HepG2 (cell line): Measurements from ENCODE around the gene KLF3. TPM values are rescaled to one million over a fixed set of nuclear protein-coding genes. Genes with fewer than 3 reads are reported as not detected.

Experiments
- ATAC-seq: fragments of 200-7000 bp; cut with Tn5 transposase; 3 replicates; pipeline ENCODE4 v1.9.1; 2020; ENCODE audit warnings: mild to moderate bottlenecking, moderate library complexity
- BruUV-seq: library from RNA; stranded (reverse); fragments of 400-500 nt; replicated peaks from 2 replicates; lab custom pipeline; 2021; lab: Mats Ljungman, UMichigan
- CTCF ChIA-PET: fragments of 300-600 bp; formaldehyde crosslinking; extraction: SDS; loops from one replicate; lab custom pipeline; 2021; ENCODE audit warnings: low total read pairs, inconsistent platforms, low intra/inter-chr PET ratio; lab: Yijun Ruan, JAX
- POLR2A ChIA-PET: fragments of 350-600 bp; sonication (Branson Sonifier 250); formaldehyde crosslinking; loops from one replicate; lab custom pipeline; 2020; ENCODE audit warnings: antibody characterized with exemption, inconsistent platforms; lab: Yijun Ruan, JAX
- DNase-seq: peaks from one replicate; pipeline ENCODE4 v3.0.0-alpha.2; 2015; ENCODE audit warnings: low spot score
- FAIRE-seq: peaks from 3 replicates; lab custom pipeline; 2011; peaks lifted over from hg19 to GRCh38; lab: Jason Lieb, UNC
- H2AFZ ChIP-seq: one replicate; pipeline ENCODE4 v1.6.1; 2011; ENCODE audit warnings: low read length, inconsistent platforms
- H3K27ac ChIP-seq: fragments of 300-600 bp; 3 replicates; pipeline ENCODE4 v1.8.0; 2011; ENCODE audit warnings: mixed run types, mild to moderate bottlenecking, mixed read lengths, low read length, inconsistent platforms; ENCODE audit not compliant: insufficient read depth; ENCODE audit errors: extremely low read length
- H3K27me3 ChIP-seq, 2 experiments: fragments of 200-600 bp in 1 of 2; 2 replicates in 1 of 2; 3 replicates in 1 of 2; pipeline versions ENCODE4 v1.6.0 to v1.8.0; 2011; ENCODE audit warnings: low read length in 2 of 2, mild to moderate bottlenecking in 2 of 2, moderate library complexity in 2 of 2, inconsistent platforms in 1 of 2; ENCODE audit not compliant: insufficient read depth in 2 of 2, control insufficient read depth in 1 of 2
- H3K36me3 ChIP-seq, 2 experiments: fragments of 200-600 bp in 1 of 2; replicated peaks in 1 of 2; 2 replicates in 1 of 2; 3 replicates in 1 of 2; pipeline versions ENCODE4 v1.5.1 to v1.8.0; 2011; ENCODE audit warnings: low read length in 2 of 2, inconsistent platforms in 1 of 2; ENCODE audit not compliant: insufficient read depth in 2 of 2, control insufficient read depth in 1 of 2
- H3K4me1 ChIP-seq: 2 replicates; pipeline ENCODE4 v1.5.1; 2012; ENCODE audit warnings: low read length, inconsistent platforms; ENCODE audit not compliant: insufficient read depth
- H3K4me2 ChIP-seq: 2 replicates; pipeline ENCODE4 v1.6.0; 2011; ENCODE audit warnings: low read depth, low read length, inconsistent platforms
- H3K4me3 ChIP-seq, 3 experiments: fragments of 200-600 bp in 1 of 3; sonication (generic), shearing (Covaris generic) in 1 of 3; replicated peaks in 1 of 3; 2 replicates each; pipeline ENCODE4 v1.5.1; 2011 to 2016; ENCODE audit warnings: low read length in 3 of 3, inconsistent platforms in 2 of 3, low read depth in 2 of 3, mild to moderate bottlenecking in 2 of 3, control low read depth in 1 of 3, mixed read lengths in 1 of 3; ENCODE audit not compliant: insufficient read depth in 1 of 3
- H3K79me2 ChIP-seq: one replicate; pipeline ENCODE4 v1.6.1; 2011; ENCODE audit warnings: low read length, inconsistent platforms; ENCODE audit not compliant: insufficient read depth
- H3K9ac ChIP-seq: 2 replicates; pipeline ENCODE4 v1.6.0; 2011; ENCODE audit warnings: mild to moderate bottlenecking, low read depth, low read length, inconsistent platforms; ENCODE audit not compliant: insufficient read depth
- H3K9me3 ChIP-seq: 2 replicates; pipeline ENCODE4 v1.5.1; 2012; ENCODE audit warnings: mild to moderate bottlenecking, low read length
- H4K20me1 ChIP-seq: 2 replicates; pipeline ENCODE4 v1.6.0; 2011; ENCODE audit warnings: inconsistent platforms, mild to moderate bottlenecking, low read length, moderate library complexity; ENCODE audit not compliant: insufficient read depth
- ASH2L ChIP-seq: fragments of 300-600, 200-600 bp; sonication (generic); IDR thresholded peaks from 2 replicates; pipeline ENCODE4 v1.7.0; 2017; ENCODE audit warnings: low read depth, mild to moderate bottlenecking, moderate library complexity, mixed read lengths, low read length; ENCODE audit not compliant: insufficient read length
- NFATC3 ChIP-seq: sonication (generic); formaldehyde crosslinking; IDR thresholded peaks from 2 replicates; pipeline ENCODE4 v1.5.1; 2020; ENCODE audit warnings: mild to moderate bottlenecking, missing genetic modification reagents
- NFE2L1 ChIP-seq: sonication (generic); formaldehyde crosslinking; IDR thresholded peaks from 2 replicates; pipeline ENCODE4 v1.4.0; 2020; ENCODE audit warnings: missing genetic modification reagents, mild to moderate bottlenecking, borderline replicate concordance
- POLR2AphosphoS2 ChIP-seq: IDR thresholded peaks from 2 replicates; pipeline ENCODE4 v1.6.1; 2011; ENCODE audit warnings: low read depth, low read length, improper control_type of control experiment
- RFX5 ChIP-seq: IDR thresholded peaks from 2 replicates; pipeline ENCODE4 v1.6.1; 2011; ENCODE audit warnings: low read depth, low read length, improper control_type of control experiment
- TFDP2 ChIP-seq: sonication (generic); formaldehyde crosslinking; IDR thresholded peaks from 2 replicates; pipeline ENCODE4 v1.4.0; 2020; ENCODE audit warnings: missing genetic modification reagents
- ZBTB1 ChIP-seq: sonication (generic); formaldehyde crosslinking; IDR thresholded peaks from 2 replicates; pipeline ENCODE4 v1.4.0; 2020; ENCODE audit warnings: missing genetic modification reagents, borderline replicate concordance
- ZFX ChIP-seq: sonication (generic); formaldehyde crosslinking; IDR thresholded peaks from 2 replicates; pipeline ENCODE4 v1.4.0; 2020; ENCODE audit warnings: mild to moderate bottlenecking, low read depth, missing genetic modification reagents, moderate library complexity
- ZMYM2 ChIP-seq: sonication (generic); formaldehyde crosslinking; IDR thresholded peaks from 2 replicates; pipeline ENCODE4 v1.8.0; 2022; ENCODE audit warnings: mild to moderate bottlenecking, missing genetic modification reagents
- ZNF101 ChIP-seq: sonication (generic); formaldehyde crosslinking; IDR thresholded peaks from 2 replicates; pipeline ENCODE4 v1.4.0; 2020; ENCODE audit warnings: mild to moderate bottlenecking, low read depth, missing genetic modification reagents, borderline replicate concordance
- ZNF180 ChIP-seq: sonication (generic); formaldehyde crosslinking; IDR thresholded peaks from 2 replicates; pipeline ENCODE4 v1.4.0; 2020; ENCODE audit warnings: low read depth, missing genetic modification reagents, borderline replicate concordance
- ZNF607 ChIP-seq: sonication (generic); formaldehyde crosslinking; IDR thresholded peaks from 2 replicates; pipeline ENCODE4 v1.5.1; 2020; ENCODE audit warnings: missing genetic modification reagents, mild to moderate bottlenecking, borderline replicate concordance
- ZNF614 ChIP-seq: IDR thresholded peaks from 2 replicates; pipeline ENCODE4 v1.6.1; 2018; ENCODE audit warnings: missing biosample characterization, missing genetic modification reagents, inconsistent platforms, borderline replicate concordance
- ZZZ3 ChIP-seq: sonication (generic); formaldehyde crosslinking; IDR thresholded peaks from 2 replicates; pipeline ENCODE4 v1.4.0; 2020; ENCODE audit warnings: missing genetic modification reagents, mild to moderate bottlenecking, borderline replicate concordance
- WGBS: methylation state at CpG from one replicate; pipeline ENCODE4 v1.1.6; 2017; ENCODE audit warnings: low lambda C conversion rate; 5-methylcytosine and 5-hydroxymethylcytosine counted together
- in situ Hi-C: cut with HindIII; loops from 2 replicates; pipeline ENCODE4 v1.10.0; 2017; ENCODE audit warnings: low pct_unique_long_range_greater_than_20kb; ENCODE audit not compliant: extremely low pct_ligation_motif_present
- intact Hi-C: fragments of 100-400 bp; cut with micrococcal nuclease; formaldehyde crosslinking; loops from one replicate; pipeline ENCODE4 v1.10.0; 2022; ENCODE audit not compliant: unreplicated experiment
- polyA plus RNA-seq, 8 experiments: library from polyadenylated mRNA; depleted of rRNA in 3 of 8; stranded (reverse) in 7 of 8; unstranded in 1 of 8; fragments of >200 nt; fragmentation: Illumina TruSeq in 4 of 8; extraction: Trizol in 4 of 8; gene quantifications; 2 replicates each; pipeline versions ENCODE4 v1.2.1 to v1.2.3, GENCODE V29; 2011 to 2016; ENCODE audit warnings: low read depth in 4 of 8, missing spikeins in 1 of 8, mixed read lengths in 1 of 8; ENCODE audit not compliant: insufficient read depth in 1 of 8
- total RNA-seq, 5 experiments: library from RNA; depleted of rRNA; stranded (reverse); fragments of >200 nt; fragmentation: Illumina TruSeq; extraction: Trizol; gene quantifications; 2 replicates each; pipeline ENCODE4 v1.2.3, GENCODE V29; 2016; ENCODE audit warnings: low read depth in 1 of 5
- TF ChIP-seq, protein P1 (sequence below): sonication (generic); formaldehyde crosslinking; IDR thresholded peaks from 2 replicates; pipeline ENCODE4 v1.5.1; 2020; ENCODE audit warnings: missing genetic modification reagents, mild to moderate bottlenecking, borderline replicate concordance

Gene KLF3
- total and polyA plus RNA-seq, 2 of the 13 experiments (the other 11 are each of a cell fraction or from before 2014, with no cell fraction given) = 29.1 to 37.8 TPM

- BruUV-seq = no TSS peak
- H3K9me3 ChIP-seq = peaks cover 16% of the 10 kb centered on the region
- no peak overlapping the region for H3K27ac ChIP-seq
- no peaks in the 10 kb centered on the region for H3K36me3 ChIP-seq
- H2AFZ ChIP-seq = no peak overlapping the region
- intact Hi-C loops = no loop called here
- H3K9ac ChIP-seq = no peak overlapping the region
- H3K4me2 ChIP-seq = no peak overlapping the region
- CTCF ChIA-PET = no interaction called here
- FAIRE-seq (no peak), ATAC-seq (no peak)
- H3K4me3 ChIP-seq = no peak overlapping the region
- POLR2A ChIA-PET = no interaction called here
- H3K79me2 ChIP-seq = no peaks in the 10 kb centered on the region
- no peaks in the 10 kb centered on the region for H4K20me1 ChIP-seq
- H3K27me3 ChIP-seq = no peaks in the 10 kb centered on the region
- peaks cover 14% of the 10 kb centered on the region for H3K4me1 ChIP-seq
- TF ChIP-seq ZNF607 (CRISPR knock-in tag) = no peak
- TF ChIP-seq ZNF614 (CRISPR knock-in tag) = no peak
- no peak for TF ChIP-seq RFX5
- no peak for TF ChIP-seq POLR2AphosphoS2
- no peak for TF ChIP-seq ZNF101 (CRISPR knock-in tag)
- TF ChIP-seq NFE2L1 (CRISPR knock-in tag) = no peak
- TF ChIP-seq ASH2L = no peak
- no peak for TF ChIP-seq ZMYM2
- TF ChIP-seq, protein P1, sequence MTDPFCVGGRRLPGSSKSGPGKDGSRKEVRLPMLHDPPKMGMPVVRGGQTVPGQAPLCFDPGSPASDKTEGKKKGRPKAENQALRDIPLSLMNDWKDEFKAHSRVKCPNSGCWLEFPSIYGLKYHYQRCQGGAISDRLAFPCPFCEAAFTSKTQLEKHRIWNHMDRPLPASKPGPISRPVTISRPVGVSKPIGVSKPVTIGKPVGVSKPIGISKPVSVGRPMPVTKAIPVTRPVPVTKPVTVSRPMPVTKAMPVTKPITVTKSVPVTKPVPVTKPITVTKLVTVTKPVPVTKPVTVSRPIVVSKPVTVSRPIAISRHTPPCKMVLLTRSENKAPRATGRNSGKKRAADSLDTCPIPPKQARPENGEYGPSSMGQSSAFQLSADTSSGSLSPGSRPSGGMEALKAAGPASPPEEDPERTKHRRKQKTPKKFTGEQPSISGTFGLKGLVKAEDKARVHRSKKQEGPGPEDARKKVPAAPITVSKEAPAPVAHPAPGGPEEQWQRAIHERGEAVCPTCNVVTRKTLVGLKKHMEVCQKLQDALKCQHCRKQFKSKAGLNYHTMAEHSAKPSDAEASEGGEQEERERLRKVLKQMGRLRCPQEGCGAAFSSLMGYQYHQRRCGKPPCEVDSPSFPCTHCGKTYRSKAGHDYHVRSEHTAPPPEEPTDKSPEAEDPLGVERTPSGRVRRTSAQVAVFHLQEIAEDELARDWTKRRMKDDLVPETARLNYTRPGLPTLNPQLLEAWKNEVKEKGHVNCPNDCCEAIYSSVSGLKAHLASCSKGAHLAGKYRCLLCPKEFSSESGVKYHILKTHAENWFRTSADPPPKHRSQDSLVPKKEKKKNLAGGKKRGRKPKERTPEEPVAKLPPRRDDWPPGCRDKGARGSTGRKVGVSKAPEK (CRISPR knock-in tag) = no peak
- no peak for TF ChIP-seq TFDP2 (CRISPR knock-in tag)
- TF ChIP-seq ZBTB1 = no peak
- no peak for TF ChIP-seq ZFX (CRISPR knock-in tag)
- no peak for TF ChIP-seq ZNF180 (CRISPR knock-in tag)
- no peak for TF ChIP-seq ZZZ3 (CRISPR knock-in tag)
- no peak for TF ChIP-seq NFATC3 (CRISPR knock-in tag)
- TF ChIP-seq, all 625 proteins: peak for 0
- 100% methylated on average over 1 of the region's 1 CpG for WGBS
- DNase-seq = no peak
- in situ Hi-C loops = no loop called here
Measured at GRCh38 chr4:38743866-38744265, 79.9 kb downstream of the KLF3 start.
